Breast epithelium (tissue), 4 donors: ENCODE data around the gene FEN1. TPM values are rescaled to one million over a fixed set of nuclear protein-coding genes. Genes with fewer than 3 reads are reported as not detected.

Source experiments
- DNase-seq, 2 donors: peaks; one replicate each; pipeline ENCODE4 v3.0.0-alpha.2; 2019; ENCODE audit warnings: low spot score in 2 of 2
- H3K27ac ChIP-seq, 2 donors: fragments of 200-600 bp; sonication (generic) in 1 of 2; one replicate each; pipeline ENCODE4 v1.5.1; 2016 to 2019; ENCODE audit warnings: mild to moderate bottlenecking in 1 of 2
- H3K27me3 ChIP-seq, 2 donors: fragments of 200-600 bp; sonication (generic) in 1 of 2; one replicate each; pipeline versions ENCODE4 v1.5.1 to v1.6.0; 2017 to 2019; ENCODE audit warnings: control low read depth in 1 of 2, mild to moderate bottlenecking in 1 of 2
- H3K36me3 ChIP-seq: fragments of 200-600 bp; one replicate; pipeline ENCODE4 v1.5.1; 2019
- H3K4me1 ChIP-seq, 2 donors: fragments of 200-600 bp; sonication (generic); one replicate each; pipeline ENCODE4 v1.5.1; 2016 to 2019; ENCODE audit warnings: control low read depth in 1 of 2
- H3K4me3 ChIP-seq, 3 donors: fragments of 200-600 bp; sonication (generic); 1 replicate in 2 of 3; 2 replicates in 1 of 3; pipeline ENCODE4 v1.5.1; 2016 to 2019; ENCODE audit warnings: mild to moderate bottlenecking in 3 of 3, moderate library complexity in 2 of 3
- H3K9me3 ChIP-seq, 2 donors: fragments of 200-600 bp; sonication (generic) in 1 of 2; one replicate each; pipeline ENCODE4 v1.5.1; 2016 to 2019; ENCODE audit warnings: control low read depth in 1 of 2
- POLR2A ChIP-seq: fragments of 450-650 bp; IDR thresholded peaks from one replicate; pipeline ENCODE4 v1.6.1; 2016; ENCODE audit warnings: antibody characterized with exemption, mild to moderate bottlenecking, moderate library complexity
- POLR2AphosphoS5 ChIP-seq, 3 donors: sonication (generic); formaldehyde crosslinking; IDR thresholded peaks; one replicate each; pipeline ENCODE4 v1.6.1; 2017; ENCODE audit warnings: antibody characterized with exemption in 3 of 3
- intact Hi-C: fragments of 100-400 bp; cut with DNase I; formaldehyde crosslinking; loops from one replicate; pipeline ENCODE4 v1.15.1; 2023; ENCODE audit warnings: low total_unique reads
- total RNA-seq, 3 donors: library from RNA; depleted of rRNA; stranded (reverse); fragments of >200 nt; gene quantifications; one replicate each; pipeline ENCODE4 v1.1.0, GENCODE V29; 2016
- TF ChIP-seq, protein P1 (sequence below), 3 donors: fragments of 450-650 bp; IDR thresholded peaks; one replicate each; pipeline ENCODE4 v1.5.1; 2016 to 2017; ENCODE audit warnings: antibody characterized with exemption in 3 of 3, mild to moderate bottlenecking in 3 of 3, moderate library complexity in 3 of 3

The FEN1 gene
- total RNA-seq, 3 donors from 2014 or later, result 5.9 to 9.2 (median 8.5) TPM

DNA sequence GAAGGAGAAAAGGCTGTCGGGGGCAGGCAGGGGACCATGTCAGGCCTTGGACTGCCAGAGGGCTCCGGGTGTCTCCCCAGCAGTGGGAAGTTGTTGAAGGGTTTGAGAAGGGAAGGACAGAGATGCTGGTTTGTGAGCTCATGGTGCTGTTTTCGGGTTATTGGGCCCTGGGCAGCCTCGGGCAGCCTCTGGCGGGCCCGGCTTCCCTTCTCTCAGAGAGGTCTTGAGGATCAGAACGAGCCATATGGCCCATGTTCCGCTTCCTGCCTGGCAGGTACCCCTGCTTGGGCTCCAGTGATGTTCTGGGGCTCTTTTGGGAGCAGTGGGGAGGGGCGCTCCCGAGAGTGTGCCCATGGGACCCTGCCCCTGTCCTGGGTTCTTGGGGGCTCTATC is 30.5 kb upstream of the FEN1 start:
- Histone ChIP-seq H3K36me3 (no peaks in the 10 kb centered on the region), H3K27me3 (no peaks in the 10 kb centered on the region), H3K9me3 (no peaks in the 10 kb centered on the region), H3K4me3 (no peak overlapping the region), H3K4me1 (no peaks in the 10 kb centered on the region), H3K27ac (no peak overlapping the region)
- TF ChIP-seq, protein P1, sequence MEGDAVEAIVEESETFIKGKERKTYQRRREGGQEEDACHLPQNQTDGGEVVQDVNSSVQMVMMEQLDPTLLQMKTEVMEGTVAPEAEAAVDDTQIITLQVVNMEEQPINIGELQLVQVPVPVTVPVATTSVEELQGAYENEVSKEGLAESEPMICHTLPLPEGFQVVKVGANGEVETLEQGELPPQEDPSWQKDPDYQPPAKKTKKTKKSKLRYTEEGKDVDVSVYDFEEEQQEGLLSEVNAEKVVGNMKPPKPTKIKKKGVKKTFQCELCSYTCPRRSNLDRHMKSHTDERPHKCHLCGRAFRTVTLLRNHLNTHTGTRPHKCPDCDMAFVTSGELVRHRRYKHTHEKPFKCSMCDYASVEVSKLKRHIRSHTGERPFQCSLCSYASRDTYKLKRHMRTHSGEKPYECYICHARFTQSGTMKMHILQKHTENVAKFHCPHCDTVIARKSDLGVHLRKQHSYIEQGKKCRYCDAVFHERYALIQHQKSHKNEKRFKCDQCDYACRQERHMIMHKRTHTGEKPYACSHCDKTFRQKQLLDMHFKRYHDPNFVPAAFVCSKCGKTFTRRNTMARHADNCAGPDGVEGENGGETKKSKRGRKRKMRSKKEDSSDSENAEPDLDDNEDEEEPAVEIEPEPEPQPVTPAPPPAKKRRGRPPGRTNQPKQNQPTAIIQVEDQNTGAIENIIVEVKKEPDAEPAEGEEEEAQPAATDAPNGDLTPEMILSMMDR (IDR thresholded peaks at IDR 0.05), result no peak
- TF ChIP-seq POLR2AphosphoS5 (IDR thresholded peaks at IDR 0.05) (no peak), POLR2A (no peak)
- DNase-seq, result no peak
- intact Hi-C loops, result no loop called here

DNA sequence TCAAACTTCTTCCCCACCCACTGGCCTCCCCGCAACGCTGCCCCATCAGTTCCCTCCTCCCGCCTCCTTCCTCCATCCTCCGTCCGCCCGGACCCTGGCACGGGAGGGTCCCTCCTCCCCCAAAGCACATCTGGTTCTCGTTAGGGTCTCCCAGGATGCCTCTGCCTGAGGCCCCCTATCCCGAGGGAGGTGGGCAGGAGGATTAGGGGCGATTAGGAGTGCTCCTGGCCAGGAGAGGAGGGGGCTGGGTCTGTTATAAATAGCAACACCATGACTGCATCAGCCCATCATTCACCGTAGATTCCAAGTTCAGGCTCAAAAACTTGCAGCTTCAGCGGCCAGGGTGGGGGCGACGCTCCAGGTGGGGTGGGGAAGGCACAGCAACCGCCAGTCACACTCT is 29.9 kb upstream of the FEN1 start:
- TF ChIP-seq, protein P1 (IDR thresholded peaks at IDR 0.05), result no peak
- no peak for TF ChIP-seq POLR2A
- TF ChIP-seq POLR2AphosphoS5 (IDR thresholded peaks at IDR 0.05), result no peak
- no peaks in the 10 kb centered on the region for H3K9me3 ChIP-seq
- no peak for DNase-seq
- H3K36me3 ChIP-seq, result no peaks in the 10 kb centered on the region
- H3K4me1 ChIP-seq, result no peaks in the 10 kb centered on the region
- H3K27ac ChIP-seq, result no peak overlapping the region
- intact Hi-C loops, result no loop called here
- no peaks in the 10 kb centered on the region for H3K27me3 ChIP-seq
- H3K4me3 ChIP-seq, result no peak overlapping the region

DNA sequence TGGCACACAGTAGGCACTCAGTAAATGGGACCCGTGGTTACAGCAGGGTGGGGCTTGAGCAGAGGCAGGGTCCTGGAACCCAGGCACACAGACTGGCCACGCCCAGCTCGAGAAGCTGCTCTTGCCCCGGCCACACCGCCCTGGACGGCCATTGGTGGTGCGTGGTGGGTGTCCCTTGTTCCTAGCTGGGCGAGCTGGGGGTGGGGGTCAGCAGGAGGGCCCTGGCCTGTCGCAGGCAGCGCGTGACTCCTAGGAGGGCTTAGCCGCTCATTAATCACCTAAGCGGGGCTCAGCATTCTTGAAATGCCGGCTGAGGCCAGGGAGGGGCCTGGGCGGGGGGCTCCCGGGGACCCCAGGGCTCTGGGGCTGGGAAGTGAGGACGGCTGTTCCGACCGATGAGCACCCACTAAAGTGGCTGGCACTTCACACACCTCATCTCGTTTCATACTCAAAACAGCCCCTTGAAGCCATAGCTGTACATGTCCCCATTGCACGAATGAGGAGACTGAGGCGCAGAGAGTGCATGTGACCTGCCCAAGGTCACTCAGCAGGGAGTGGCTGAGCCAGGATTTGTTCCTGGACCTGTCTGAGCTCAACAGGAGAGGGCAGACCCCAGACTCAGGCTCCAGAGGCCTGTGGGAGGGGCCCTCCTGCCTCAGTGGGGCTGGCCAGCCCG is 28.6 kb upstream of the FEN1 start:
- Histone ChIP-seq H3K9me3 (no peaks in the 10 kb centered on the region), H3K36me3 (no peaks in the 10 kb centered on the region), H3K27me3 (no peaks in the 10 kb centered on the region), H3K4me3 (no peak overlapping the region), H3K27ac (no peak overlapping the region), H3K4me1 (no peaks in the 10 kb centered on the region)
- DNase-seq, result no peak
- no peak for TF ChIP-seq POLR2A
- TF ChIP-seq, protein P1 (IDR thresholded peaks at IDR 0.05), result no peak
- TF ChIP-seq POLR2AphosphoS5 (IDR thresholded peaks at IDR 0.05), result no peak
- intact Hi-C loops, result no loop called here

DNA sequence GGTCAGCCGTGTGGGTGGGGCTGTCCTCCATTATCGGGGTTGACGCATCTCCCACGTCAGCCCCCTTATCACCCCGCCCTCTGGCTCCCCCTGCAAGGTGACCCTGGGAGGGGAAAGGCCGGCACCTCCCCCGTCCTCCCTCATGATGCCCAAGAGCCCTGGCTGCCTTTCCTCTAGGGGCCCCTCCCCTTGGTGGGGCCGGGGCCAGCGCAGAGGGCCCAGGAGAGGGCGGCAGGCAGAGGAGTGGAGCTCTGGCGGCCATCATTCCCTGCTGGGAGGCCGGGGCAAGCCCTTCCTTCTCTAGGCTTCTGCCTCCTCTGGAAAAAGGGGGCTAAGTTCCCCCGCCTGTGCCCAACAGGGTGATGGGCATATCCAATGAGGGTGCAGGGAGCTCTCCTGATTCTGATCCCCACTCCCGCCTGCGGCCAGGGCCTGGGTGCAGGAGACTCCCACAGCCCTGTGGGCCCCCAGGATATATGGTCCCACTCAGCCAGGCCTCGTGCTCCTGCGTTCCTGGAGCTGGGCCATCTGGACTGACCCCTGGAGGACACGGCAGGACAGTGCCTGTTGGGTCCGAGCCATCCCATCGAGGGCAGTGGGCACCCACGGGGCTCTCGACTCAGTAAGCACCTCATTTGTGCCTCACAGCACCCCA is 28.0 kb upstream of the FEN1 start:
- no peak for TF ChIP-seq POLR2A
- TF ChIP-seq, protein P1 (IDR thresholded peaks at IDR 0.05), result no peak
- TF ChIP-seq POLR2AphosphoS5 (IDR thresholded peaks at IDR 0.05), result no peak
- H3K27me3 ChIP-seq, result no peaks in the 10 kb centered on the region
- DNase-seq, result no peak
- no peak overlapping the region for H3K27ac ChIP-seq
- no peaks in the 10 kb centered on the region for H3K36me3 ChIP-seq
- H3K4me1 ChIP-seq, result no peaks in the 10 kb centered on the region
- H3K9me3 ChIP-seq, result no peaks in the 10 kb centered on the region
- no peak overlapping the region for H3K4me3 ChIP-seq
- intact Hi-C loops, result no loop called here

DNA sequence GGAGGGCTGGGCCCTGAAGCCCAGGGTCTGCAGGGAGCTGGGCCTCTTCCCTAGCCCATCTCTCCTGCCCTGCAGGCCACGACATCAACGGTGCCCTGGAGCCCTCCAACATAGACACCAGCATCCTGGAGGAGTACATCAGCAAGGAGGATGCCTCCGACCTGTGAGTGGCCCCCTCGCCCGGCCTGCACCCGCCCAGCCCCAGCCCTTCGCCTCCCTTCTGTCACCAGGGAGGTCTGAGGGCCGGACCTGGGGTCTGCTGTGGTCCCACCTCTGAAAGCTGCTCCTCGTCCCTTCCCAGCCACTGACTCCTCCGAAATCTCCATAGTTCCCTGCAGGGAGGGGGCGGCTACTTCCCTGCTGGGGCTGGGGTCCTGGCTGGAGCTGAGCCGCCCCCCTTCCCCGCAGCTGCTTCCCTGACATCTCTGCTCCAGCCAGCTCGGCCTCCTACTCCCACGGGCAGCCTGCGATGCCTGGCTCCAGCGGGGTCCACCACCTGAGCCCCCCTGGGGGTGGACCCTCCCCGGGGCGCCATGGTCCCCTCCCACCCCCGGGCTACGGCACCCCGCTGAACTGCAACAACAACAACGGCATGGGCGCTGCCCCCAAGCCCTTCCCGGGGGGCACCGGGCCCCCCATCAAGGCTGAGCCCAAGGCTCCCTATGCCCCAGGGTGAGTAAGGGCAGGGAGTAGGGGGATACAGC is 27.0 kb upstream of the FEN1 start:
- no peak overlapping the region for H3K4me3 ChIP-seq

More for the DNA sequence above, 27.0 kb upstream of the FEN1 start:
- Histone ChIP-seq H3K9me3 (no peaks in the 10 kb centered on the region), H3K27me3 (no peaks in the 10 kb centered on the region), H3K36me3 (no peaks in the 10 kb centered on the region), H3K27ac (no peak overlapping the region), H3K4me1 (no peaks in the 10 kb centered on the region)
- DNase-seq, result no peak
- no peak for TF ChIP-seq POLR2AphosphoS5 (IDR thresholded peaks at IDR 0.05)
- no peak for TF ChIP-seq POLR2A
- TF ChIP-seq, protein P1 (IDR thresholded peaks at IDR 0.05), result no peak
- intact Hi-C loops, result no loop called here
